Measurements from ENCODE around the gene DLG3.
"Not testable (repeated sequence)": the region's sequence is repeated elsewhere in the genome, so short reads cannot be mapped to it uniquely, and the experiment has no call there.

DLG3 gene

GRCh38 chrX:70444326-70444945 is at the start of gene DLG3:
DLG3 (plus strand) TSS chrX:70444835; CDS start chrX:70445202, 367 bp downstream.
- no peak for DNase-seq

DNA sequence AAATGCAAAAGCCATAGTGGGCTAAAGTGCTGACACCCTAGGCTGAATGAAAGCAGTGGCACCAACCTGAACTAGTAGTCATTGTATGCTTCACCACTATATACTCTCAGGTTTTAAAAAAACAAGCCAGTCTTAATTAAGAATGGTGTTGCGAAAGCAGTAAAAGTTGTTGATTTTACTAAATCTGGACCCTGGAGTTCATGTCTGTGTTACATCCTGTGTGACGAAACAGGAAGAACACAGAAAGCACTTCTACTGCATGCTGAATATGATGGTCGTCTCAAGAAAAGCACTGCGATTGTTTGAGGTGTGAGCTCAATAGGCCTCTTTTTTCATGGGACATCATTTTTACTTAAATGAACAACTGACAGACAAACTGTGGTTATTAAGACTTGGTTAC is 45.7 kb upstream of the DLG3 start:
- no peak for DNase-seq

DNA sequence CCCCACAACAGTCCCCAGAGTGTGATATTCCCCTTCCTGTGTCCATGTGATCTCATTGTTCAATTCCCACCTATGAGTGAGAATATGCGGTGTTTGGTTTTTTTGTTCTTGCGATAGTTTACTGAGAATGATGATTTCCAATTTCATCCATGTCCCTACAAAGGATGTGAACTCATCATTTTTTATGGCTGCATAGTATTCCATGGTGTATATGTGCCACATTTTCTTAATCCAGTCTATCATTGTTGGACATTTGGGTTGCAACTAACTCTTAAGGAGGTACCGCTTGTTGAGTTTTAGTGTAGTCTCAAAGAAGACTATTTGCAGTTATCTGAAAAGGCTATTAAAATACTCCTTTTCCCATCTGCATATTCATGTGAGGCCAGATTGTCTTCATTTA is 44.5 kb upstream of the DLG3 start:
- DNase-seq, result not testable (repeated sequence)

DNA sequence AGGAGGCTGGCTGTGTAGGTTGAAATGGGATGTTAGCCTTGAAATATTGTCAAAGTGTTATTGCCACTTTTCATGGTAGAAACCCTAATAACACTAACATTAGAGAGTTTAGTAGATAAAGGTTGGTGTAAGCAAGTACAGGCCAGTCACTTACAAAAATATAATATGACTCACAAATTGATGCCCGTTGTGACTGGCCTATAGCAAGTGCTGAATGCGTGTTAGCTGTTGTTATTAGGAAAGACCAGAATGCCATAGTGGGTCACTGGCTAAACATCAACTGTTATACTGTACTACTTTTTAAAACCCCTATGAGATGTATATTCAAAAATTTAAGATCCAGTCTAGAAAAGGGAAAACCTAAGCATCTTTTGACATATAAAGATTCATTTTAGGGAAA is 41.9 kb upstream of the DLG3 start:
- no peak for DNase-seq

GRCh38 chrX:70405003-70405402 is 39.6 kb upstream of the DLG3 start:
- no peak for DNase-seq

DNA sequence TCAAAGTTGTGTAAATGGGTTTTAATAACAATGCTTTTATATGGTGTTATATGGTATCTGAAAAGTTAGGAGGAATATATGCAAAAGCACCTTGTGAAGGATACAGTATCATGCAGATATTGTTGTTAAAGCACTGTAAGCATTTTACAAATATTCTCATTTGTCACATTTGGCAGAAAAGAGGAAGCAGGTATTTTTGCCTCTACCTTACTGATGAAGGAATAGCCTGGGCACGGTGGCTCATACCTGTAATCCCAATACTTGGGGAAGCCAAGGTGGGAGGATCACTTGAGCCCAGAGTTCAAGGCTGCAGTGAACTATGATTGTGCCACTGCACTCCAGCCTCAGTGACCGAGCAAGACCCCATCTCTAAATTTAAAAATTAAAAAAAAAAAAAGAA is 33.7 kb upstream of the DLG3 start:
- DNase-seq, result no peak

DNA sequence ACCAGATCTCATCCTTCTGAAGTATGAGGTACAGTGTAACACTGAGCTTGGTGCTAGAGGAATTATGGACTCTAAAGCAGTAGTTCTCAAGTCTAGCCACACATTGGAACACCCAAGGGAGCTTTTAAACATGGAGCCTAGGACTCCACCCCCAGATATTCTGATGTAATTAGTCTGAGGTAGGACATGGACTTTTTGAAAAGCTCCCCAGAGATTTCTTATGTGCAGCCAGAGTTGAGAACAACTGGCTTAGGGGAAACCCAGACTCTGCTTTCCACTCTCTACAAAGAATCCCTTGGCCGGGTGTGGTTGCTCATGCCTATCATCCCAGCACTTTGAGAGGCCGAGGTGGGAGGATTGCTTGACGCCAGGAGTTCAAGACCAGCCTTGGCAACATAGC is 33.2 kb upstream of the DLG3 start:
- DNase-seq, result no peak

DNA sequence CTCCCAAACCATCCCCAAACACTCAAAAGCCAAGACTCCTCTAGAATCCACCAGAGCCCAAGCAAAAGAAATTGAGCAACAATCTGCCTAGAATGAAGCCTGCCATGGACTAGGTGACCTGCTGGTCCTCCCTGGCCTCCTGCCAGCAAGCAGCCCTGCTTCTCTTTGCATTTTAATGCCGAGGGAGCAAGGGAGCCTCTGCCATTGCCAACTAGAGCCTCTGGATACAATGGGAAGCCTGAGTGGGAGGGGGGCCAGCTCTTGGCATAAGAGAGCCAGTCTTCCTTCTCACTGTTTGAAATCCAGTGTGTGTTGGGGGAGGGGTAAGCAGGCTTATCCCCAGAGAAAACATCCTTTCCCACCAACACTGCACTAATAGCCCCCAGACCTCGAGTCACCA is 23.0 kb upstream of the DLG3 start:
- no peak for DNase-seq

- DNase-seq, result no peak
These were observed 21.7 kb upstream of the DLG3 start, which contains the start of gene GDPD2 for GRCh38 chrX:70422851-70423341. GDPD2 (plus strand) TSS chrX:70423314; CDS start chrX:70424985, 1,671 bp downstream.

GRCh38 chrX:70423936-70424675 is 20.5 kb upstream of the DLG3 start:
- no peak for DNase-seq

GRCh38 chrX:70424801-70425200 is 19.8 kb upstream of the DLG3 start:
- DNase-seq, result no peak

- no peak for DNase-seq
These were observed 18.1 kb upstream of the DLG3 start for GRCh38 chrX:70426286-70427278.

DNA sequence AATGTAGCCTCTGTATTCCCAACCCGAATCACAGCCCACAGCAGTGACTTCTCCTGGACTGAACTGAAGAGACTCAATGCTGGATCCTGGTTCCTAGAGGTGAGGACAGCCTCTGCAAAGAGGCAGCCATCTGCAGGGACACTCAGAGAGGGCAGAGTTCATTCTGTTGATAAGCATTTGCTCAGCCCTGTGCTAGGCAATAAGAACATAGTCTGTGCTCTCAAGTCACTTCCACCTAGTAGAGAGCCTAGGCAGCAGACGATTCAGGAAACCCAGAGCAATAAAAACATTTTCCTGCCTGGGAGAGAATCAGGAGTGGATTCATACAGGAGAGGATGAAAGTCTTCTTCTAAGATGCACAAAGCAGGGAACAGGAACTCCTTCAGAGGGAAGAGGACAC is 17.3 kb upstream of the DLG3 start:
- DNase-seq, result no peak

- no peak for DNase-seq
These were observed 14.9 kb upstream of the DLG3 start for GRCh38 chrX:70429759-70430158.

GRCh38 chrX:70432936-70433847 is 11.4 kb upstream of the DLG3 start:
- DNase-seq, result no peak

- no peak for DNase-seq
These were observed 10.7 kb upstream of the DLG3 start for GRCh38 chrX:70433848-70434351.

GRCh38 chrX:70434352-70434866 is 10.2 kb upstream of the DLG3 start:
- DNase-seq, result peak; percentile 42

- no peak for DNase-seq
These were observed 9.6 kb upstream of the DLG3 start for GRCh38 chrX:70434914-70435586.

GRCh38 chrX:70436343-70436742 is 8.3 kb upstream of the DLG3 start:
- no peak for DNase-seq

DNA sequence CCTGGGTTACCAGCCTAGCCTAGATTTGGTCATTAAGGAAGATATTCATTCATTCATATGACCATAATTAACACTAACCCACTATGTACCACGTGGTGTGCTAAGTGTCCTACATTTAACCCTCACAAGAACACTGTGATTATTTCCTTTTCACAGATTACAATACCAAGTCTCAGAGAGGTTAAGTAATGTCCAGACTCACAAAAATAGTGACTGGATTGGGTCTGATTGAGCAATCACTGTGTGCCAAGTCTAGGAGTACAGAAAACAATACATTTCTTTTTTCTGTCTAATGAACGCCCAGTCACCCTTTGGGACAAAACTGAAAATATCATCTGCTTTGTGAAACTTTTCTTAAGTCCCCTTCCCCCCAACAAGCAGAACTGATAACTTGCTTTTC is 7.6 kb upstream of the DLG3 start:
- DNase-seq, result no peak
